Naive thymus-derived CD4-positive, alpha-beta T cell (primary cell): ENCODE data around the gene COL5A1. TPM values are rescaled to one million over a fixed set of nuclear protein-coding genes. Genes with fewer than 3 reads are reported as not detected.

Source experiments
- ATAC-seq: fragments of 150-1000 bp; cut with Tn5 transposase; 2 replicates; pipeline ENCODE4 v1.10.0; 2021; ENCODE audit warnings: mild to moderate bottlenecking, moderate library complexity
- CTCF ChIA-PET: fragments of 350-600 bp; sonication (Branson Sonifier 250); formaldehyde crosslinking; loops from one replicate; lab custom pipeline; 2021; ENCODE audit warnings: antibody characterized with exemption; lab: Charles Lee
- POLR2A ChIA-PET: fragments of 350-600 bp; sonication (Branson Sonifier 250); formaldehyde crosslinking; loops from one replicate; lab custom pipeline; 2021; ENCODE audit warnings: antibody characterized with exemption, inconsistent platforms; lab: Charles Lee
- DNase-seq, 9 donors: peaks; one replicate each; pipeline versions ENCODE4 v3.0.0 to v3.0.0-alpha.2; 2020 to 2022; ENCODE audit warnings: mixed read lengths in 1 of 9
- H3K27ac ChIP-seq: one replicate; pipeline ENCODE4 v1.7.0; 2013; ENCODE audit warnings: mild to moderate bottlenecking, low read depth, low read length, moderate library complexity
- H3K27me3 ChIP-seq, 2 donors: one replicate each; pipeline ENCODE4 v1.7.0; 2013; ENCODE audit warnings: low read length in 2 of 2, mild to moderate bottlenecking in 2 of 2, moderate library complexity in 2 of 2; ENCODE audit not compliant: control insufficient read depth in 2 of 2, insufficient read depth in 2 of 2
- H3K36me3 ChIP-seq, 3 experiments: 1 replicate in 2 of 3; 2 replicates in 1 of 3; pipeline ENCODE4 v1.7.0; 2013; ENCODE audit warnings: low read length in 3 of 3, mild to moderate bottlenecking in 3 of 3, moderate library complexity in 1 of 3; ENCODE audit not compliant: insufficient read depth in 3 of 3, control insufficient read depth in 2 of 3
- H3K4me1 ChIP-seq, 2 donors: one replicate each; pipeline ENCODE4 v1.7.0; 2013; ENCODE audit warnings: low read length in 2 of 2, mild to moderate bottlenecking in 2 of 2, moderate library complexity in 1 of 2; ENCODE audit not compliant: control insufficient read depth in 2 of 2, insufficient read depth in 2 of 2
- H3K4me3 ChIP-seq: 2 replicates; pipeline ENCODE4 v1.7.0; 2013; ENCODE audit warnings: mild to moderate bottlenecking, low read length
- H3K9me3 ChIP-seq, 3 experiments: 1 replicate in 2 of 3; 2 replicates in 1 of 3; pipeline ENCODE4 v1.7.0; 2013; ENCODE audit warnings: low read length in 3 of 3; ENCODE audit not compliant: control insufficient read depth in 2 of 3
- H3K27ac Mint-ChIP-seq, 9 donors: one replicate each; pipeline ENCODE4 v1.8.0; 2020 to 2022; ENCODE audit warnings: mixed read lengths in 9 of 9, mild to moderate bottlenecking in 8 of 9, moderate library complexity in 5 of 9, inconsistent platforms in 2 of 9
- H3K27me3 Mint-ChIP-seq, 5 donors: one replicate each; pipeline ENCODE4 v1.8.0; 2021 to 2022; ENCODE audit warnings: mixed read lengths in 5 of 5, mild to moderate bottlenecking in 1 of 5
- H3K36me3 Mint-ChIP-seq, 5 donors: one replicate each; pipeline ENCODE4 v1.8.0; 2020 to 2022; ENCODE audit warnings: mixed read lengths in 5 of 5, mild to moderate bottlenecking in 3 of 5, inconsistent platforms in 1 of 5
- H3K4me1 Mint-ChIP-seq, 7 donors: one replicate each; pipeline ENCODE4 v1.8.0; 2020 to 2022; ENCODE audit warnings: mixed read lengths in 7 of 7, mild to moderate bottlenecking in 3 of 7, inconsistent platforms in 1 of 7
- H3K4me3 Mint-ChIP-seq, 10 donors: one replicate each; pipeline ENCODE4 v1.8.0; 2020 to 2022; ENCODE audit warnings: mild to moderate bottlenecking in 10 of 10, mixed read lengths in 10 of 10, moderate library complexity in 6 of 10, inconsistent platforms in 2 of 10
- H3K9me3 Mint-ChIP-seq, 11 donors: one replicate each; pipeline ENCODE4 v1.8.0; 2020 to 2022; ENCODE audit warnings: mixed read lengths in 11 of 11, mild to moderate bottlenecking in 4 of 11, inconsistent platforms in 1 of 11, moderate library complexity in 1 of 11
- intact Hi-C, 2 donors: fragments of 100-400 bp; cut with micrococcal nuclease; formaldehyde crosslinking; loops; one replicate each; pipeline ENCODE4 v1.15.1; 2023
- polyA plus RNA-seq, 2 donors: library from polyadenylated mRNA; unstranded; fragments of 300-500 nt; fragmentation: Illumina TruSeq; gene quantifications; one replicate each; pipeline ENCODE4 v1.2.3, GENCODE V29; 2021
- total RNA-seq, 6 experiments: library from RNA in 5 of 6; stranded (reverse) in 5 of 6; gene quantifications; 1 replicate in 5 of 6; 2 replicates in 1 of 6; pipeline ENCODE4 v1.2.3 and lab custom pipeline; 2021 to 2026

The COL5A1 gene
- total and polyA plus RNA-seq, 7 experiments from 2014 or later: 0.16 to 0.56 (median 0.24) TPM; not detected in 2

GRCh38 chr9:134758949-134759607, 117.5 kb downstream of the COL5A1 start:
- intact Hi-C loops: no loop called here
- POLR2A ChIA-PET: no interaction called here

GRCh38 chr9:134759913-134760312, 118.3 kb downstream of the COL5A1 start:
- Mint-ChIP-seq H3K36me3 (no peaks in the 10 kb centered on the region), H3K4me3 (no peak overlapping the region), H3K9me3 (peaks cover 0 to 22% (median 0%) of the 10 kb centered on the region in 11 donors), H3K27me3 (no peaks in the 10 kb centered on the region), H3K27ac (no peak overlapping the region), H3K4me1 (peaks cover 0 to 3% (median 0%) of the 10 kb centered on the region in 7 donors)
- ChIA-PET POLR2A (no interaction called here), CTCF (no interaction called here)
- Histone ChIP-seq H3K27me3 (no peaks in the 10 kb centered on the region), H3K4me3 (no peak overlapping the region), H3K27ac (no peak overlapping the region), H3K36me3 (no peaks in the 10 kb centered on the region), H3K9me3 (no peaks in the 10 kb centered on the region), H3K4me1 (no peaks in the 10 kb centered on the region)
- ATAC-seq (no peak), DNase-seq (no peak)
- intact Hi-C loops: no loop called here

More at GRCh38 chr9:134758949-134759607, 117.5 kb downstream of the COL5A1 start:
- Mint-ChIP-seq H3K9me3 (peaks cover 0 to 22% (median 0%) of the 10 kb centered on the region in 11 donors), H3K27ac (peak overlapping the region in 1 of 9 donors; percentile 5), H3K27me3 (no peaks in the 10 kb centered on the region), H3K36me3 (no peaks in the 10 kb centered on the region), H3K4me3 (no peak overlapping the region), H3K4me1 (peaks cover 0 to 3% (median 0%) of the 10 kb centered on the region in 7 donors)
- CTCF ChIA-PET: no interaction called here
- Histone ChIP-seq H3K4me3 (no peak overlapping the region), H3K27me3 (no peaks in the 10 kb centered on the region), H3K27ac (no peak overlapping the region), H3K4me1 (no peaks in the 10 kb centered on the region), H3K9me3 (no peaks in the 10 kb centered on the region), H3K36me3 (no peaks in the 10 kb centered on the region)
- DNase-seq (no peak), ATAC-seq (no peak)

- Mint-ChIP-seq H3K27ac (peak overlapping the region in 1 of 9 donors; percentile 46), H3K4me3 (no peak overlapping the region), H3K27me3 (no peaks in the 10 kb centered on the region), H3K9me3 (peaks cover 0 to 22% (median 0%) of the 10 kb centered on the region in 11 donors), H3K36me3 (no peaks in the 10 kb centered on the region), H3K4me1 (peaks cover 0 to 3% (median 0%) of the 10 kb centered on the region in 7 donors)
- no peaks in the 10 kb centered on the region for H3K4me1 ChIP-seq
- DNase-seq: no peak
- H3K36me3 ChIP-seq: no peaks in the 10 kb centered on the region
- H3K27me3 ChIP-seq: no peaks in the 10 kb centered on the region
- no peak for ATAC-seq
- POLR2A ChIA-PET: no interaction called here
- intact Hi-C loops: no loop called here
- CTCF ChIA-PET: no interaction called here
- H3K27ac ChIP-seq: no peak overlapping the region
- H3K9me3 ChIP-seq: no peaks in the 10 kb centered on the region
- H3K4me3 ChIP-seq: no peak overlapping the region
Measured at GRCh38 chr9:134760750-134761420, 119.3 kb downstream of the COL5A1 start.

GRCh38 chr9:134764473-134765269, 123.1 kb downstream of the COL5A1 start:
- Mint-ChIP-seq H3K4me3 (no peak overlapping the region), H3K36me3 (no peaks in the 10 kb centered on the region), H3K9me3 (peaks cover 0 to 15% (median 0%) of the 10 kb centered on the region in 11 donors), H3K27ac (no peak overlapping the region), H3K4me1 (peaks cover 0 to 3% (median 0%) of the 10 kb centered on the region in 7 donors), H3K27me3 (peaks cover 0 to 12% (median 0%) of the 10 kb centered on the region in 5 donors)
- no peak overlapping the region for H3K4me3 ChIP-seq
- ChIA-PET CTCF (no interaction called here), POLR2A (no interaction called here)
- H3K27ac ChIP-seq: no peak overlapping the region
- H3K36me3 ChIP-seq: no peaks in the 10 kb centered on the region
- H3K9me3 ChIP-seq: no peaks in the 10 kb centered on the region
- no peaks in the 10 kb centered on the region for H3K27me3 ChIP-seq
- no peaks in the 10 kb centered on the region for H3K4me1 ChIP-seq
- ATAC-seq (no peak), DNase-seq (no peak)
- intact Hi-C loops: no loop called here

GRCh38 chr9:134765785-134766184, 124.2 kb downstream of the COL5A1 start:
- H3K4me3 ChIP-seq: no peak overlapping the region
- H3K4me1 ChIP-seq: no peaks in the 10 kb centered on the region
- no peak overlapping the region for H3K27ac ChIP-seq
- Mint-ChIP-seq H3K4me1 (no peaks in the 10 kb centered on the region), H3K27ac (no peak overlapping the region), H3K36me3 (no peaks in the 10 kb centered on the region), H3K9me3 (peaks cover 0 to 5% (median 0%) of the 10 kb centered on the region in 11 donors), H3K27me3 (peaks cover 0 to 17% (median 0%) of the 10 kb centered on the region in 5 donors), H3K4me3 (no peak overlapping the region)
- intact Hi-C loops: no loop called here
- no peaks in the 10 kb centered on the region for H3K27me3 ChIP-seq
- ATAC-seq (no peak), DNase-seq (no peak)
- ChIA-PET CTCF (no interaction called here), POLR2A (no interaction called here)
- no peaks in the 10 kb centered on the region for H3K36me3 ChIP-seq
- no peaks in the 10 kb centered on the region for H3K9me3 ChIP-seq

- Mint-ChIP-seq H3K9me3 (no peaks in the 10 kb centered on the region), H3K36me3 (no peaks in the 10 kb centered on the region), H3K27ac (no peak overlapping the region), H3K27me3 (peaks cover 0 to 20% (median 0%) of the 10 kb centered on the region in 5 donors), H3K4me1 (peaks cover 0 to 3% (median 0%) of the 10 kb centered on the region in 7 donors), H3K4me3 (no peak overlapping the region)
- no peaks in the 10 kb centered on the region for H3K9me3 ChIP-seq
- ChIA-PET CTCF (no interaction called here), POLR2A (no interaction called here)
- DNase-seq (no peak), ATAC-seq (no peak)
- H3K27me3 ChIP-seq: no peaks in the 10 kb centered on the region
- no peak overlapping the region for H3K27ac ChIP-seq
- intact Hi-C loops: no loop called here
- no peaks in the 10 kb centered on the region for H3K36me3 ChIP-seq
- H3K4me1 ChIP-seq: no peaks in the 10 kb centered on the region
- no peak overlapping the region for H3K4me3 ChIP-seq
Measured at GRCh38 chr9:134766587-134766986, 125.0 kb downstream of the COL5A1 start.
